ENCODE data around the gene FADS3.

Gene FADS3

DNA sequence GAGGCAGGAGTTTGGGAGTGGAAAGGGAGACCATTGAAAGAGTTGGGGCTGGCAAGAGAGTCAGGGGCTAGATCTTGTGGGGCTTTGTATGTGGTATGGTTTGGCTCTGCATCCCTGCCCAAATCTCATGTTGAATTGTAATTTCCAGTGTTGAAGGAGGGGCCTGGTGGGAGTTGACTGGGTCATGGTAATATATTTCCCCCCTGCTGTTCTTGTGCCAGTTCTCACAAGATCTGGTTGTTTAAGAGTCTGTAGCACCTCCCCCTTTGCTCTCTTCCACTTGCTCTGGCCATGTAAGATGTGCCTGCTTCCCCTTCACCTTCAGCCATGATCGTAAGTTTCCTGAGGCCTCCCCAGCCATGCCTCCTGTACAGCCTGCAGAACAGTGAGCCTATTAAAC lies 36.2 kb upstream of the FADS3 start:
- peaks cover 14% of the 10 kb centered on the region for H3K4me1 ChIP-seq
- H3K4me3 ChIP-seq (ENCODE audit: low read depth, low read length): no peak overlapping the region
- no peak for DNase-seq
- H3K36me3 ChIP-seq: no peaks in the 10 kb centered on the region
- H3K9me3 ChIP-seq: no peaks in the 10 kb centered on the region
- H3K27me3 ChIP-seq: no peaks in the 10 kb centered on the region
- TF ChIP-seq, protein P1, sequence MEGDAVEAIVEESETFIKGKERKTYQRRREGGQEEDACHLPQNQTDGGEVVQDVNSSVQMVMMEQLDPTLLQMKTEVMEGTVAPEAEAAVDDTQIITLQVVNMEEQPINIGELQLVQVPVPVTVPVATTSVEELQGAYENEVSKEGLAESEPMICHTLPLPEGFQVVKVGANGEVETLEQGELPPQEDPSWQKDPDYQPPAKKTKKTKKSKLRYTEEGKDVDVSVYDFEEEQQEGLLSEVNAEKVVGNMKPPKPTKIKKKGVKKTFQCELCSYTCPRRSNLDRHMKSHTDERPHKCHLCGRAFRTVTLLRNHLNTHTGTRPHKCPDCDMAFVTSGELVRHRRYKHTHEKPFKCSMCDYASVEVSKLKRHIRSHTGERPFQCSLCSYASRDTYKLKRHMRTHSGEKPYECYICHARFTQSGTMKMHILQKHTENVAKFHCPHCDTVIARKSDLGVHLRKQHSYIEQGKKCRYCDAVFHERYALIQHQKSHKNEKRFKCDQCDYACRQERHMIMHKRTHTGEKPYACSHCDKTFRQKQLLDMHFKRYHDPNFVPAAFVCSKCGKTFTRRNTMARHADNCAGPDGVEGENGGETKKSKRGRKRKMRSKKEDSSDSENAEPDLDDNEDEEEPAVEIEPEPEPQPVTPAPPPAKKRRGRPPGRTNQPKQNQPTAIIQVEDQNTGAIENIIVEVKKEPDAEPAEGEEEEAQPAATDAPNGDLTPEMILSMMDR (IDR thresholded peaks at IDR 0.05; ENCODE audit: low read depth, low read length): no peak

DNA sequence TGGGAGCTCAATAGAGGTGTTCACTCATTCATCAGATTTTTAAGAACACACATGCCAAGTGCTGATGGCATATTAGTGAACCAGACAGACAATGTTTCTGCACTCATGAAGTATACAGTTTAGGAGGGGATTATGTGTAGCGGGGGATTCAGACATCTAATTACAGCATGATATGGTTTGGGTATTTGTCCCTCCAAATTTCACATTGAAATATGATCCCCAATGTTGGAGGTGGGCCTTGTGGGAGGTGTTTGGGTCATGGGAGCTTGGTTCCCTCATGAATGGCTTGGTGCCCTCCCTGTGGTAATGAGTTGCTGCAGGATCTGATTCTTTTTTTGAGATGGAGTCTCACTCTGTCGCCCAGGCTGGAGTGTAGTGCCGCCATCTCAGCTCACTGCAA lies 34.9 kb upstream of the FADS3 start:
- Histone ChIP-seq H3K27me3 (no peaks in the 10 kb centered on the region), H3K4me3 (ENCODE audit: low read depth, low read length) (no peak overlapping the region), H3K9me3 (no peaks in the 10 kb centered on the region), H3K36me3 (no peaks in the 10 kb centered on the region), H3K4me1 (peaks cover 14% of the 10 kb centered on the region)
- no peak for DNase-seq
- TF ChIP-seq, protein P1 (IDR thresholded peaks at IDR 0.05; ENCODE audit: low read depth, low read length): no peak

DNA sequence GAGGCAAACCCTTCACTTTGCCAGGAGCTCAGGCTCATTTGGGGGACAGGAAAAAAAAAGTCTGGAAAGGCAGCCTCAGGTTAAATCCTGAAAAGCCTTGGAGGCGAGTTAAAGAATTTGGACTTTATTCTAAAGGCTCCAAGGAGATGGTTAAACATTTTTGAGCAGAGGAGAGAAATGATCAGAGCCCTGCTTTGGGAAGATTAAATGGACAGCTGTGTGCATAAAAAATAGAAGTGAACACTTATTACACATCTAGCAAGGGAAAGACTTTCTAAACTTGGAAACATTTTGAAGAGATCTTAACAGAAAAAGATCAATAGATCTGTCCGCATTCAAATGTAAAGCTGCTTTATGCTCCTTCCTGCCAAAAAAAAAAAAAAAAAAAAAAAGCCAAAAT lies 34.4 kb upstream of the FADS3 start:
- H3K36me3 ChIP-seq: no peaks in the 10 kb centered on the region
- TF ChIP-seq, protein P1 (IDR thresholded peaks at IDR 0.05; ENCODE audit: low read depth, low read length): no peak
- DNase-seq: no peak
- no peak overlapping the region for H3K4me3 ChIP-seq (ENCODE audit: low read depth, low read length)
- H3K4me1 ChIP-seq: peaks cover 14% of the 10 kb centered on the region
- no peaks in the 10 kb centered on the region for H3K9me3 ChIP-seq
- no peaks in the 10 kb centered on the region for H3K27me3 ChIP-seq

- DNase-seq: no peak
- no peak overlapping the region for H3K4me3 ChIP-seq (ENCODE audit: low read depth, low read length)
- TF ChIP-seq, protein P1 (IDR thresholded peaks at IDR 0.05; ENCODE audit: low read depth, low read length): no peak
- H3K36me3 ChIP-seq: no peaks in the 10 kb centered on the region
- peaks cover 14% of the 10 kb centered on the region for H3K4me1 ChIP-seq
- no peaks in the 10 kb centered on the region for H3K9me3 ChIP-seq
- H3K27me3 ChIP-seq: no peaks in the 10 kb centered on the region
These were observed 32.7 kb upstream of the FADS3 start for GRCh38 chr11:61924064-61924455.

- H3K27me3 ChIP-seq: no peaks in the 10 kb centered on the region
- no peaks in the 10 kb centered on the region for H3K9me3 ChIP-seq
- DNase-seq: peak; percentile 60
- H3K4me3 ChIP-seq (ENCODE audit: low read depth, low read length): no peak overlapping the region
- TF ChIP-seq, protein P1 (IDR thresholded peaks at IDR 0.05; ENCODE audit: low read depth, low read length): no peak
- no peaks in the 10 kb centered on the region for H3K36me3 ChIP-seq
- peaks cover 14% of the 10 kb centered on the region for H3K4me1 ChIP-seq
These were observed 32.1 kb upstream of the FADS3 start for GRCh38 chr11:61923166-61924063.

GRCh38 chr11:61922539-61922938 lies 31.2 kb upstream of the FADS3 start:
- no peaks in the 10 kb centered on the region for H3K27me3 ChIP-seq
- no peak overlapping the region for H3K4me3 ChIP-seq (ENCODE audit: low read depth, low read length)
- H3K9me3 ChIP-seq: no peaks in the 10 kb centered on the region
- H3K36me3 ChIP-seq: no peaks in the 10 kb centered on the region
- TF ChIP-seq, protein P1 (IDR thresholded peaks at IDR 0.05; ENCODE audit: low read depth, low read length): no peak
- peak; percentile 82 for DNase-seq
- peaks cover 14% of the 10 kb centered on the region for H3K4me1 ChIP-seq

Data from BE2C (cell line).